Omental fat pad (tissue), 4 donors: Measurements from ENCODE around the gene MMUT. TPM values are rescaled to one million over a fixed set of nuclear protein-coding genes. Genes with fewer than 3 reads are reported as not detected.
A peak's percentile ranks its signal among the peaks of the same experiment; 100 is the strongest.
"Not testable (repeated sequence)": the region's sequence is repeated elsewhere in the genome, so short reads cannot be mapped to it uniquely, and the experiment has no call there.

Source experiments
- ATAC-seq: fragments of 150-250 bp; one replicate; pipeline ENCODE4 v1.9.1; 2016; ENCODE audit warnings: mild to moderate bottlenecking, moderate library complexity; ENCODE audit not compliant: low FRiP score
- DNase-seq: peaks from one replicate; pipeline ENCODE4 v3.0.0-alpha.2; 2019; ENCODE audit warnings: low spot score
- CTCF ChIP-seq, 3 donors: fragments of 450-650 bp; IDR thresholded peaks; one replicate each; pipeline ENCODE4 v1.5.1; 2016 to 2017; ENCODE audit warnings: antibody characterized with exemption in 3 of 3, mild to moderate bottlenecking in 3 of 3, moderate library complexity in 2 of 3
- total RNA-seq, 4 donors: library from RNA; depleted of rRNA; stranded (reverse); fragments of >200 nt; gene quantifications; one replicate each; pipeline ENCODE4 v1.1.0, GENCODE V29; 2016

The MMUT gene
- total RNA-seq, 4 donors from 2014 or later: 10.8 to 18.1 (median 15.4) TPM

GRCh38 chr6:49423817-49424216 lies 39.2 kb downstream of the MMUT start:
- no peak for TF ChIP-seq CTCF (IDR thresholded peaks at IDR 0.05)
- no peak for ATAC-seq
- no peak for DNase-seq

GRCh38 chr6:49416195-49416594 lies 46.9 kb downstream of the MMUT start:
- ATAC-seq (no peak), DNase-seq (no peak)
- no peak for TF ChIP-seq CTCF (IDR thresholded peaks at IDR 0.05)

- no peak for DNase-seq
Observed at GRCh38 chr6:49415358-49415757, 47.7 kb downstream of the MMUT start.

GRCh38 chr6:49410564-49410963 lies 52.5 kb downstream of the MMUT start:
- ATAC-seq: no peak
- TF ChIP-seq CTCF (IDR thresholded peaks at IDR 0.05): no peak
- no peak for DNase-seq

More at GRCh38 chr6:49415358-49415757, 47.7 kb downstream of the MMUT start:
- no peak for ATAC-seq
- no peak for TF ChIP-seq CTCF (IDR thresholded peaks at IDR 0.05)

GRCh38 chr6:49409951-49410542 lies 53.0 kb downstream of the MMUT start:
- DNase-seq (peak; percentile 88), ATAC-seq (peak; percentile 82)
- TF ChIP-seq CTCF (IDR thresholded peaks at IDR 0.05): peak in 1 of 3 donors; percentile 8

- DNase-seq: no peak
- no peak for ATAC-seq
- TF ChIP-seq CTCF (IDR thresholded peaks at IDR 0.05): no peak
Observed at GRCh38 chr6:49406250-49406970, 56.6 kb downstream of the MMUT start.

- TF ChIP-seq CTCF (IDR thresholded peaks at IDR 0.05): no peak
- no peak for DNase-seq
- no peak for ATAC-seq
Observed at GRCh38 chr6:49401063-49401462, 62.0 kb downstream of the MMUT start.

- not testable (repeated sequence) for DNase-seq, ATAC-seq
Observed at GRCh38 chr6:49386667-49387508, 76.2 kb downstream of the MMUT start.
